K562 (cell line): ENCODE measurements around the gene LRGUK. TPM values are rescaled to one million over a fixed set of nuclear protein-coding genes. Genes with fewer than 3 reads are reported as not detected.
A peak's percentile ranks its signal among the peaks of the same experiment; 100 is the strongest.

ENCODE experiments used
- ATAC-seq: fragments of 200-7000 bp; cut with Tn5 transposase; 3 replicates; pipeline ENCODE4 v1.9.1; 2020; ENCODE audit warnings: moderate library complexity
- BruUV-seq: library from RNA; stranded (reverse); fragments of 400-500 nt; replicated peaks from 2 replicates; lab custom pipeline; 2021; lab: Mats Ljungman, UMichigan
- CTCF ChIA-PET: fragments of 300-600 bp; formaldehyde crosslinking; extraction: SDS; loops from one replicate; lab custom pipeline; 2021; ENCODE audit warnings: low intra/inter-chr PET ratio; lab: Yijun Ruan, JAX
- POLR2A ChIA-PET: fragments of 300-600, 350-650 bp; sonication (Branson Sonifier 250); formaldehyde crosslinking; extraction: SDS; loops from one replicate; lab custom pipeline; 2021; ENCODE audit warnings: antibody characterized with exemption, inconsistent platforms; lab: Yijun Ruan, JAX
- DNase-seq, 4 experiments: peaks; one replicate each; pipeline versions ENCODE4 v3.0.0 to v3.0.0-alpha.2; 2011 to 2018; ENCODE audit warnings: low spot score in 3 of 4, mixed read lengths in 3 of 4; ENCODE audit errors: extremely low read depth in 1 of 4
- FAIRE-seq: peaks from 2 replicates; lab custom pipeline; 2011; peaks lifted over from hg19 to GRCh38; lab: Jason Lieb, UNC
- H2AFZ ChIP-seq: 2 replicates; pipeline ENCODE4 v1.6.0; 2011; ENCODE audit warnings: low read depth, low read length, control low read depth, inconsistent platforms
- H3K27ac ChIP-seq: fragments of 200-600 bp; 3 replicates; pipeline ENCODE4 v1.8.0; 2011; ENCODE audit warnings: low read depth, mild to moderate bottlenecking, control low read depth, inconsistent platforms, low read length, moderate library complexity, mixed read lengths; ENCODE audit errors: extremely low read depth
- H3K27me3 ChIP-seq, 2 experiments: fragments of 300-600 bp in 1 of 2; 2 replicates in 1 of 2; 3 replicates in 1 of 2; pipeline versions ENCODE4 v1.6.0 to v1.8.0; 2011; ENCODE audit warnings: inconsistent platforms in 2 of 2, low read length in 2 of 2, mild to moderate bottlenecking in 1 of 2, mixed read lengths in 1 of 2, moderate library complexity in 1 of 2; ENCODE audit not compliant: control insufficient read depth in 2 of 2, insufficient read depth in 2 of 2
- H3K36me3 ChIP-seq: fragments of 300-600 bp; 3 replicates; pipeline ENCODE4 v1.8.0; 2011; ENCODE audit warnings: mild to moderate bottlenecking, low read length, inconsistent platforms; ENCODE audit not compliant: control insufficient read depth, insufficient read depth
- H3K4me1 ChIP-seq, 2 experiments: fragments of 200-600 bp in 1 of 2; replicated peaks in 1 of 2; 2 replicates in 1 of 2; 3 replicates in 1 of 2; pipeline versions ENCODE4 v1.5.1 to v1.8.0; 2011; ENCODE audit warnings: inconsistent platforms in 2 of 2, low read length in 2 of 2, mild to moderate bottlenecking in 1 of 2, mixed read lengths in 1 of 2, moderate library complexity in 1 of 2; ENCODE audit not compliant: control insufficient read depth in 2 of 2, insufficient read depth in 2 of 2
- H3K4me2 ChIP-seq: 2 replicates; pipeline ENCODE4 v1.6.1; 2011; ENCODE audit warnings: low read length, control low read depth, inconsistent platforms, mixed read lengths; ENCODE audit not compliant: insufficient read depth
- H3K4me3 ChIP-seq: fragments of 200-600 bp; sonication (generic), shearing (Covaris generic); 2 replicates; pipeline ENCODE4 v1.5.1; 2016; ENCODE audit warnings: control low read depth, inconsistent platforms
- H3K79me2 ChIP-seq: fragments of 200-600 bp; 3 replicates; pipeline ENCODE4 v1.8.0; 2011; ENCODE audit warnings: low read length, inconsistent platforms; ENCODE audit not compliant: control insufficient read depth, insufficient read depth
- H3K9ac ChIP-seq, 2 experiments: 2 replicates each; pipeline versions ENCODE4 v1.6.0 to v1.6.1; 2011; ENCODE audit warnings: low read depth in 2 of 2, low read length in 2 of 2, control low read depth in 1 of 2, inconsistent platforms in 1 of 2, mild to moderate bottlenecking in 1 of 2, mixed read lengths in 1 of 2; ENCODE audit not compliant: insufficient read depth in 1 of 2
- H3K9me1 ChIP-seq: one replicate; pipeline ENCODE4 v1.6.0; 2011; ENCODE audit warnings: inconsistent platforms, mild to moderate bottlenecking, low read length, moderate library complexity; ENCODE audit not compliant: control insufficient read depth, insufficient read depth
- H3K9me3 ChIP-seq: replicated peaks from 2 replicates; pipeline ENCODE4 v1.5.1; 2011; ENCODE audit warnings: low read depth, low read length, inconsistent platforms; ENCODE audit not compliant: control insufficient read depth, insufficient read depth
- H4K20me1 ChIP-seq: replicated peaks from 2 replicates; pipeline ENCODE4 v1.6.1; 2011; ENCODE audit warnings: low read length, inconsistent platforms, mixed read lengths; ENCODE audit not compliant: control insufficient read depth, insufficient read depth
- ARNT ChIP-seq, 2 experiments: fragments of 450-650 bp; IDR thresholded peaks; 2 replicates each; pipeline ENCODE4 v1.6.1; 2016; ENCODE audit warnings: mild to moderate bottlenecking in 1 of 2
- CBFA2T2 ChIP-seq: fragments of 450-650 bp; conservative IDR thresholded peaks from 2 replicates; pipeline ENCODE4 v1.6.1; 2017; ENCODE audit warnings: mild to moderate bottlenecking
- FOXM1 ChIP-seq, 2 experiments: fragments of 450-650 bp in 1 of 2; sonication (generic) in 1 of 2; formaldehyde crosslinking in 1 of 2; IDR thresholded peaks; 2 replicates each; pipeline versions ENCODE4 v1.6.1 to v1.9.0; 2017 to 2022; ENCODE audit warnings: low read depth in 2 of 2, mild to moderate bottlenecking in 2 of 2, missing genetic modification reagents in 1 of 2, moderate library complexity in 1 of 2
- LARP7 ChIP-seq: fragments of 450-650 bp; IDR thresholded peaks from 2 replicates; pipeline ENCODE4 v1.6.1; 2016
- PURB ChIP-seq: sonication (generic); formaldehyde crosslinking; IDR thresholded peaks from 2 replicates; pipeline ENCODE4 v1.9.0; 2021; ENCODE audit warnings: low read depth, mild to moderate bottlenecking, missing genetic modification reagents
- SAFB ChIP-seq: fragments of 200-400 bp; formaldehyde crosslinking; IDR thresholded peaks from 2 replicates; pipeline ENCODE4 v1.6.1; 2017; ENCODE audit warnings: low read depth, low read length, borderline replicate concordance
- SIX5 ChIP-seq, 2 experiments: IDR thresholded peaks; 2 replicates each; pipeline ENCODE4 v1.6.1; 2011; ENCODE audit warnings: low read length in 2 of 2, borderline replicate concordance in 1 of 2, low read depth in 1 of 2, mild to moderate bottlenecking in 1 of 2, moderate library complexity in 1 of 2; ENCODE audit not compliant: insufficient read depth in 1 of 2
- ZFP30 ChIP-seq: fragments of 250-450 bp; sonication (Bioruptor Pico); IDR thresholded peaks from 2 replicates; pipeline ENCODE4 v1.8.0; 2022; ENCODE audit warnings: moderate library complexity, mild to moderate bottlenecking, inconsistent platforms, borderline replicate concordance
- ZNF316 ChIP-seq: fragments of 450-650 bp; IDR thresholded peaks from 2 replicates; pipeline ENCODE4 v1.6.1; 2016
- ZNF384 ChIP-seq: IDR thresholded peaks from 2 replicates; pipeline ENCODE4 v1.6.1; 2012; ENCODE audit warnings: low read depth, low read length, improper control_type of control experiment
- WGBS: fragments of 100-300 bp; shearing (Covaris generic); methylation state at CpG from one replicate; pipeline ENCODE4 v1.1.6; 2016; ENCODE audit warnings: low coverage, mixed read lengths; ENCODE audit not compliant: insufficient coverage; ENCODE audit errors: missing lambda C conversion rate; 5-methylcytosine and 5-hydroxymethylcytosine counted together
- in situ Hi-C: fragments of 300-500 bp; cut with MboI; formaldehyde crosslinking; loops from 4 replicates; pipeline ENCODE4 v1.15.0; 2018; ENCODE audit warnings: inconsistent platforms, mixed read lengths
- intact Hi-C: fragments of 100-400 bp; cut with micrococcal nuclease; formaldehyde crosslinking; loops from 2 replicates; pipeline ENCODE4 v1.14.2; 2022
- polyA plus RNA-seq, 8 experiments: library from polyadenylated mRNA; depleted of rRNA in 4 of 8; stranded (reverse) in 5 of 8; unstranded in 3 of 8; fragments of >200 nt; fragmentation: Nextera tagmentation in 2 of 8; fragmentation: Illumina TruSeq in 1 of 8; extraction: Ambion mirVana in 2 of 8; extraction: Trizol in 1 of 8; gene quantifications; 2 replicates each; pipeline versions ENCODE4 v1.2.1 to v1.2.3, GENCODE V29; 2011 to 2014; ENCODE audit warnings: inconsistent platforms in 1 of 8, missing spikeins in 1 of 8
- total RNA-seq, 7 experiments: library from RNA; depleted of rRNA in 6 of 7; stranded (reverse); fragments of >200 nt in 6 of 7; fragmentation: Illumina TruSeq in 2 of 7; extraction: Trizol in 2 of 7; gene quantifications; 2 replicates each; pipeline versions ENCODE4 v1.2.1 to v1.2.3, GENCODE V29; 2011 to 2021; ENCODE audit warnings: low replicate concordance in 1 of 7
- TF ChIP-seq, protein P1 (sequence below): fragments of 450-650 bp; IDR thresholded peaks from 2 replicates; pipeline ENCODE4 v1.6.1; 2016; ENCODE audit warnings: low read depth

The LRGUK gene
- total and polyA plus RNA-seq, 9 of the 15 experiments (the other 6 are each of a cell fraction or from before 2014, with no cell fraction given): 0.04 to 0.33 (median 0.18) TPM

DNA sequence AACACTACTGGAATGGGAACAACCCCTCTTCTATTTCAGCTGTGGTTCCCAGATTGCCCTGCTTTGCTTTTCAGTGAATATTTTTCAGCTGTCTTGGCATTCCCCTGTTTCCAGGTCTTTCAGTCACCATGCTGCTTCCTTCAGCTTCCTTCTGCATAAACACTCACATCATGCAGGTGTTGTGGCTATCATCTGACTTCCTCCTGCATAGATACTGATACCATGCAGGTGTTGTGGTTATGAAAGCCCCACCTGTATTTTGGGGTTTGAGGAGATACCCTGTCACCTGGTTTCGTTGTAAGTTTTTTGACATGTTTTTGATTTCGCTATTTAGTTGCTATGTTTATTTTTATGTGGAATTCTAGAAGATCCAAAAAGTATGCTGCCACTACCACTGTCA is 118.1 kb downstream of the LRGUK start (continued):
- TF ChIP-seq, protein P1, sequence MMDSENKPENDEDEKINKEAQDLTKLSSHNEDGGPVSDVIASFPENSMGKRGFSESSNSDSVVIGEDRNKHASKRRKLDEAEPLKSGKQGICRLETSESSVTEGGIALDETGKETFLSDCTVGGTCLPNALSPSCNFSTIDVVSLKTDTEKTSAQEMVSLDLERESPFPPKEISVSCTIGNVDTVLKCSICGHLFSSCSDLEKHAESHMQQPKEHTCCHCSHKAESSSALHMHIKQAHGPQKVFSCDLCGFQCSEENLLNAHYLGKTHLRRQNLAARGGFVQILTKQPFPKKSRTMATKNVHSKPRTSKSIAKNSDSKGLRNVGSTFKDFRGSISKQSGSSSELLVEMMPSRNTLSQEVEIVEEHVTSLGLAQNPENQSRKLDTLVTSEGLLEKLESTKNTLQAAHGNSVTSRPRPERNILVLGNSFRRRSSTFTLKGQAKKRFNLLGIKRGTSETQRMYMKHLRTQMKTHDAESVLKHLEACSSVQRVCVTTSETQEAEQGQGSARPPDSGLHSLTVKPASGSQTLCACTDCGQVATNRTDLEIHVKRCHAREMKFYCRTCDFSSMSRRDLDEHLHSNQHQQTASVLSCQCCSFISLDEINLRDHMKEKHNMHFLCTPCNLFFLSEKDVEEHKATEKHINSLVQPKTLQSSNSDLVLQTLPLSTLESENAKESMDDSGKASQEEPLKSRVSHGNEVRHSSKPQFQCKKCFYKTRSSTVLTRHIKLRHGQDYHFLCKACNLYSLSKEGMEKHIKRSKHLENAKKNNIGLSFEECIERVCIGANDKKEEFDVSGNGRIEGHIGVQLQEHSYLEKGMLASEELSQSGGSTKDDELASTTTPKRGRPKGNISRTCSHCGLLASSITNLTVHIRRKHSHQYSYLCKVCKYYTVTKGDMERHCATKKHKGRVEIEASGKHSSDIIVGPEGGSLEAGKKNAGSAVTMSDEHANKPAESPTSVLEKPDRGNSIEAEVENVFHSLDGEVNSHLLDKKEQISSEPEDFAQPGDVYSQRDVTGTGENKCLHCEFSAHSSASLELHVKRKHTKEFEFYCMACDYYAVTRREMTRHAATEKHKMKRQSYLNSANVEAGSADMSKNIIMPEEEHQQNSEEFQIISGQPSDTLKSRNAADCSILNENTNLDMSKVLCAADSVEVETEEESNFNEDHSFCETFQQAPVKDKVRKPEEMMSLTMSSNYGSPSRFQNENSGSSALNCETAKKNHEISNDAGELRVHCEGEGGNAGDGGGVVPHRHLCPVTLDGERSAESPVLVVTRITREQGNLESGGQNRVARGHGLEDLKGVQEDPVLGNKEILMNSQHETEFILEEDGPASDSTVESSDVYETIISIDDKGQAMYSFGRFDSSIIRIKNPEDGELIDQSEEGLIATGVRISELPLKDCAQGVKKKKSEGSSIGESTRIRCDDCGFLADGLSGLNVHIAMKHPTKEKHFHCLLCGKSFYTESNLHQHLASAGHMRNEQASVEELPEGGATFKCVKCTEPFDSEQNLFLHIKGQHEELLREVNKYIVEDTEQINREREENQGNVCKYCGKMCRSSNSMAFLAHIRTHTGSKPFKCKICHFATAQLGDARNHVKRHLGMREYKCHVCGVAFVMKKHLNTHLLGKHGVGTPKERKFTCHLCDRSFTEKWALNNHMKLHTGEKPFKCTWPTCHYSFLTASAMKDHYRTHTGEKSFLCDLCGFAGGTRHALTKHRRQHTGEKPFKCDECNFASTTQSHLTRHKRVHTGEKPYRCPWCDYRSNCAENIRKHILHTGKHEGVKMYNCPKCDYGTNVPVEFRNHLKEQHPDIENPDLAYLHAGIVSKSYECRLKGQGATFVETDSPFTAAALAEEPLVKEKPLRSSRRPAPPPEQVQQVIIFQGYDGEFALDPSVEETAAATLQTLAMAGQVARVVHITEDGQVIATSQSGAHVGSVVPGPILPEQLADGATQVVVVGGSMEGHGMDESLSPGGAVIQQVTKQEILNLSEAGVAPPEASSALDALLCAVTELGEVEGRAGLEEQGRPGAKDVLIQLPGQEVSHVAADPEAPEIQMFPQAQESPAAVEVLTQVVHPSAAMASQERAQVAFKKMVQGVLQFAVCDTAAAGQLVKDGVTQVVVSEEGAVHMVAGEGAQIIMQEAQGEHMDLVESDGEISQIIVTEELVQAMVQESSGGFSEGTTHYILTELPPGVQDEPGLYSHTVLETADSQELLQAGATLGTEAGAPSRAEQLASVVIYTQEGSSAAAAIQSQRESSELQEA: no peak
- 0 out of 2 replicates have a peak, but pooled peaks have one; percentile 19 for TF ChIP-seq CBFA2T2

DNA sequence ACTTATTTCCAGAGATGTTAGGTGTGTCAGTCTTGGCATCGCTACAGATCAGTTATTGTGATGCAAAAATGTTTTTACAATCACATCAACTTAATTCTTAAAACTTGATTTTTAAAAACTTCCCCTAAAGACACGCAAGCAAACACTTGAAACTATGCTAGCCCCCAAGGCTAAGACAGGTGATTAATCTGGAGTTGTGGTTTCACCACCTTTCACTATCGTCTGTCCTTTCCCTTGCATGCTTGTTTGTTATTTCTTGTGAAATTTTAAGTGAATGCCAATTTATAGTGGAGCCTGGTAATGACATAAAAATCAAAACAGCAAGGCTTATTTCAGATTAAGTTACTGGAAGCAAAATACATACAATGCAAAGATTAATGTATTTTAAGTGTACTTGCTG is 119.2 kb downstream of the LRGUK start:
- Histone ChIP-seq H4K20me1 (no peaks in the 10 kb centered on the region), H3K36me3 (no peaks in the 10 kb centered on the region), H3K9me1 (no peaks in the 10 kb centered on the region), H3K27ac (no peak overlapping the region), H3K9ac (no peak overlapping the region), H3K27me3 (peaks cover 0 to 2% of the 10 kb centered on the region in 2 experiments; a peak in 1 of 5 replicates), H3K4me1 (no peaks in the 10 kb centered on the region), H3K4me2 (no peak overlapping the region), H3K4me3 (no peak overlapping the region), H3K9me3 (no peaks in the 10 kb centered on the region), H2AFZ (no peak overlapping the region), H3K79me2 (no peaks in the 10 kb centered on the region)
- ATAC-seq (no peak), FAIRE-seq (no peak), DNase-seq (no peak)
- BruUV-seq: no TSS peak
- ChIA-PET CTCF (no interaction called here), POLR2A (no interaction called here)
- WGBS: 12% methylated on average over 3 of the region's 3 CpGs
- in situ Hi-C loops (no loop called here), intact Hi-C loops (no loop called here)
- no peak for TF ChIP-seq PURB (CRISPR knock-in tag)
- TF ChIP-seq ZNF384: no peak
- TF ChIP-seq SIX5 (IDR thresholded peaks at IDR 0.05; ENCODE audit: borderline replicate concordance in 1 of 2, insufficient read depth in 1 of 2, low read depth in 1 of 2, low read length in 2 of 2): no peak
- TF ChIP-seq FOXM1 (IDR thresholded peaks at IDR 0.05; ENCODE audit: low read depth): no peak
- TF ChIP-seq FOXM1 (CRISPR knock-in tag; IDR thresholded peaks at IDR 0.05; ENCODE audit: low read depth): no peak
- no peak for TF ChIP-seq ARNT (IDR thresholded peaks at IDR 0.05)
- no peak for TF ChIP-seq SAFB
- no peak for TF ChIP-seq LARP7
- no peak for TF ChIP-seq ZNF316
- TF ChIP-seq ZFP30 (CRISPR knock-in tag): no peak
